Keratinocyte (primary cell): Measurements from ENCODE around the gene TRAF2. TPM values are rescaled to one million over a fixed set of nuclear protein-coding genes. Genes with fewer than 3 reads are reported as not detected.

Experiments
- DNase-seq: peaks from one replicate; pipeline ENCODE4 v3.0.0-alpha.2; 2011; ENCODE audit warnings: low read depth, missing footprints, low spot score
- FAIRE-seq: peaks from 2 replicates; lab custom pipeline; 2011; peaks lifted over from hg19 to GRCh38; lab: Jason Lieb, UNC
- H2AFZ ChIP-seq: 2 replicates; pipeline ENCODE4 v1.6.0; 2012; ENCODE audit warnings: low read length, control low read depth, inconsistent platforms; ENCODE audit not compliant: control insufficient read depth
- H3K27ac ChIP-seq: 2 replicates; pipeline ENCODE4 v1.5.1; 2011; ENCODE audit warnings: low read length; ENCODE audit not compliant: control insufficient read depth, insufficient read depth
- H3K27me3 ChIP-seq: 3 replicates; pipeline ENCODE4 v1.6.0; 2011; ENCODE audit warnings: low read length; ENCODE audit not compliant: control insufficient read depth, insufficient read depth; ENCODE audit errors: extremely low read depth
- H3K36me3 ChIP-seq, 2 experiments: 2 replicates in 1 of 2; 3 replicates in 1 of 2; pipeline ENCODE4 v1.5.1; 2011; ENCODE audit warnings: low read length in 2 of 2, mild to moderate bottlenecking in 1 of 2; ENCODE audit not compliant: control insufficient read depth in 2 of 2, insufficient read depth in 2 of 2; ENCODE audit errors: extremely low read depth in 1 of 2
- H3K4me1 ChIP-seq: 3 replicates; pipeline ENCODE4 v1.5.1; 2011; ENCODE audit warnings: low read length; ENCODE audit not compliant: control insufficient read depth, insufficient read depth; ENCODE audit errors: extremely low read depth
- H3K4me2 ChIP-seq: 3 replicates; pipeline ENCODE4 v1.6.0; 2011; ENCODE audit warnings: low read depth, low read length; ENCODE audit not compliant: control insufficient read depth, insufficient read depth; ENCODE audit errors: extremely low read depth
- H3K4me3 ChIP-seq, 3 experiments: fragments of 200-600 bp in 1 of 3; sonication (generic) in 1 of 3; 2 replicates in 2 of 3; 3 replicates in 1 of 3; pipeline ENCODE4 v1.5.1; 2011 to 2016; ENCODE audit warnings: low read length in 3 of 3, mild to moderate bottlenecking in 3 of 3, control low read depth in 2 of 3, inconsistent platforms in 1 of 3, low read depth in 1 of 3, mixed read lengths in 1 of 3, mixed run types in 1 of 3, moderate library complexity in 1 of 3; ENCODE audit not compliant: control insufficient read depth in 2 of 3, insufficient read depth in 2 of 3; ENCODE audit errors: extremely low read depth in 1 of 3
- H3K79me2 ChIP-seq: 2 replicates; pipeline ENCODE4 v1.6.0; 2012; ENCODE audit warnings: low read length; ENCODE audit not compliant: control insufficient read depth, insufficient read depth
- H3K9ac ChIP-seq: 3 replicates; pipeline ENCODE4 v1.6.0; 2011; ENCODE audit warnings: low read length; ENCODE audit not compliant: control insufficient read depth, insufficient read depth; ENCODE audit errors: extremely low read depth
- H3K9me1 ChIP-seq: 3 replicates; pipeline ENCODE4 v1.6.0; 2011; ENCODE audit warnings: low read length; ENCODE audit not compliant: control insufficient read depth, insufficient read depth; ENCODE audit errors: extremely low read depth
- H3K9me3 ChIP-seq: 2 replicates; pipeline ENCODE4 v1.5.1; 2012; ENCODE audit warnings: low read depth, low read length; ENCODE audit not compliant: control insufficient read depth
- H4K20me1 ChIP-seq: 3 replicates; pipeline ENCODE4 v1.6.0; 2011; ENCODE audit warnings: low read length; ENCODE audit not compliant: control insufficient read depth, insufficient read depth; ENCODE audit errors: extremely low read depth
- CTCF ChIP-seq, 3 experiments: IDR thresholded peaks in 1 of 3; conservative IDR thresholded peaks in 1 of 3; optimal IDR thresholded peaks in 1 of 3; 2 replicates in 2 of 3; 3 replicates in 1 of 3; pipeline versions ENCODE3 to v1.5.1; 2011; ENCODE audit warnings: low read length in 3 of 3, mild to moderate bottlenecking in 3 of 3, moderate library complexity in 2 of 3, control low read depth in 1 of 3, inconsistent platforms in 1 of 3; ENCODE audit not compliant: insufficient read depth in 2 of 3; ENCODE audit errors: extremely low read depth in 1 of 3
- EZH2 ChIP-seq: IDR thresholded peaks from one replicate; pipeline ENCODE4 v1.6.1; 2012; ENCODE audit warnings: inconsistent platforms, mild to moderate bottlenecking, low read length, moderate library complexity
- dilution Hi-C: fragments of 300-500 bp; cut with MboI; formaldehyde crosslinking; loops from one replicate; pipeline ENCODE4 v1.7.0; 2020; ENCODE audit warnings: low sequenced_read_pairs; ENCODE audit not compliant: extremely low pct_ligation_motif_present
- polyA plus RNA-seq, 5 experiments: library from polyadenylated mRNA; depleted of rRNA in 3 of 5; stranded (reverse) in 3 of 5; stranded (forward) in 1 of 5; unstranded in 1 of 5; fragments of >200 nt; gene quantifications; 1 replicate in 1 of 5; 2 replicates in 3 of 5; 3 replicates in 1 of 5; pipeline versions ENCODE4 v1.2.1 to v1.2.3, GENCODE V29; 2011 to 2012; ENCODE audit warnings: missing spikeins in 2 of 5, low read depth in 1 of 5, low replicate concordance in 1 of 5

The TRAF2 gene
- polyA plus RNA-seq, 1 donor (not counting 4 experiments of a cell fraction or from before 2014, with no cell fraction given): 9.9 TPM

- no peak for FAIRE-seq
- H3K9ac ChIP-seq: no peak overlapping the region
- H3K4me1 ChIP-seq: peaks cover 3% of the 10 kb centered on the region
- TF ChIP-seq EZH2: no peak
- no peak for TF ChIP-seq CTCF (optimal IDR thresholded peaks at IDR 0.05 in 1 of 3, IDR thresholded peaks at IDR 0.05 in 1 of 3, conservative IDR thresholded peaks at IDR 0.05 in 1 of 3; ENCODE audit: extremely low read depth in 1 of 3, insufficient read depth in 2 of 3, low read length in 3 of 3)
- peaks cover 5 to 11% of the 10 kb centered on the region in 2 experiments for H3K36me3 ChIP-seq
- no peaks in the 10 kb centered on the region for H4K20me1 ChIP-seq
- H3K4me3 ChIP-seq: no peak overlapping the region
- no peak for DNase-seq
- H3K9me3 ChIP-seq: no peaks in the 10 kb centered on the region
- H3K4me2 ChIP-seq: no peak overlapping the region
- H3K9me1 ChIP-seq: no peaks in the 10 kb centered on the region
- H2AFZ ChIP-seq: no peak overlapping the region
- dilution Hi-C loops: no loop called here
- no peak overlapping the region for H3K27ac ChIP-seq
- H3K27me3 ChIP-seq: no peaks in the 10 kb centered on the region
- no peaks in the 10 kb centered on the region for H3K79me2 ChIP-seq
Observed at GRCh38 chr9:136856079-136856476, 30.2 kb upstream of the TRAF2 start.

GRCh38 chr9:136856541-136857141 lies 29.7 kb upstream of the TRAF2 start:
- peaks cover 5 to 6% of the 10 kb centered on the region in 2 experiments for H3K36me3 ChIP-seq
- H2AFZ ChIP-seq: no peak overlapping the region
- peaks cover 3% of the 10 kb centered on the region for H3K4me1 ChIP-seq
- H3K4me3 ChIP-seq: no peak overlapping the region
- FAIRE-seq (no peak), DNase-seq (no peak)
- no peak overlapping the region for H3K9ac ChIP-seq
- TF ChIP-seq CTCF (optimal IDR thresholded peaks at IDR 0.05 in 1 of 3, IDR thresholded peaks at IDR 0.05 in 1 of 3, conservative IDR thresholded peaks at IDR 0.05 in 1 of 3; ENCODE audit: extremely low read depth in 1 of 3, insufficient read depth in 2 of 3, low read length in 3 of 3) (peak in 1 of 3 experiments; percentile 6), EZH2 (no peak)
- H3K27me3 ChIP-seq: no peaks in the 10 kb centered on the region
- H3K9me3 ChIP-seq: no peaks in the 10 kb centered on the region
- no peaks in the 10 kb centered on the region for H3K9me1 ChIP-seq
- H3K4me2 ChIP-seq: no peak overlapping the region
- H3K27ac ChIP-seq: no peak overlapping the region
- H3K79me2 ChIP-seq: no peaks in the 10 kb centered on the region
- dilution Hi-C loops: no loop called here
- no peaks in the 10 kb centered on the region for H4K20me1 ChIP-seq
